A549 (cell line): ENCODE measurements around the gene GGN. TPM values are rescaled to one million over a fixed set of nuclear protein-coding genes. Genes with fewer than 3 reads are reported as not detected.

Experiments used
- ATAC-seq, 2 experiments: fragments of 200-7000 bp in 1 of 2; fragments of >200 bp in 1 of 2; cut with Nextera tagmentation in 1 of 2; cut with Tn5 transposase in 1 of 2; 3 replicates each; pipeline versions ENCODE4 v1.8.0 to v1.9.1; 2018 to 2020; ENCODE audit warnings: mild to moderate bottlenecking in 1 of 2, moderate library complexity in 1 of 2
- CTCF ChIA-PET: fragments of 300-600 bp; sonication (Branson Sonifier 250); formaldehyde crosslinking; extraction: SDS; loops from one replicate; lab custom pipeline; 2021; ENCODE audit warnings: antibody characterized with exemption, inconsistent platforms; lab: Yijun Ruan, JAX
- POLR2A ChIA-PET: fragments of 350-600 bp; formaldehyde crosslinking; extraction: SDS; loops from one replicate; lab custom pipeline; 2021; ENCODE audit warnings: antibody characterized with exemption, inconsistent platforms; lab: Yijun Ruan, JAX
- DNase-seq, 2 experiments: peaks; one replicate each; pipeline versions ENCODE4 v3.0.0 to v3.0.0-alpha.2; 2011 to 2016; ENCODE audit warnings: low read depth in 1 of 2, low spot score in 1 of 2
- FAIRE-seq: peaks from 2 replicates; lab custom pipeline; 2011; peaks lifted over from hg19 to GRCh38; lab: Jason Lieb, UNC
- H3K27ac ChIP-seq, 2 experiments: fragments of >200 bp; sonication (Bioruptor Twin); formaldehyde crosslinking; 3 replicates each; pipeline ENCODE4 v1.5.1; 2016 to 2017
- H3K4me1 ChIP-seq: fragments of >200 bp; sonication (Bioruptor Twin); formaldehyde crosslinking; 3 replicates; pipeline ENCODE4 v1.6.1; 2016
- H3K4me2 ChIP-seq: fragments of >200 bp; sonication (Bioruptor Twin); formaldehyde crosslinking; 3 replicates; pipeline ENCODE4 v1.6.1; 2016
- H3K4me3 ChIP-seq: fragments of >200 bp; sonication (Bioruptor Twin); formaldehyde crosslinking; 3 replicates; pipeline ENCODE4 v1.5.1; 2016
- H3K9me3 ChIP-seq: fragments of >200 bp; sonication (Bioruptor Twin); formaldehyde crosslinking; 3 replicates; pipeline ENCODE4 v1.6.1; 2016
- EHF ChIP-seq: fragments of 250-450 bp; sonication (Bioruptor Pico); IDR thresholded peaks from 2 replicates; pipeline ENCODE4 v1.5.0; 2020; ENCODE audit warnings: mild to moderate bottlenecking
- EP300 ChIP-seq, 2 experiments: fragments of >200 bp; sonication (Bioruptor Twin); formaldehyde crosslinking; IDR thresholded peaks; 2 replicates in 1 of 2; 3 replicates in 1 of 2; pipeline ENCODE4 v1.6.1; 2016 to 2017
- FOSB ChIP-seq: fragments of 250-450 bp; sonication (Bioruptor Pico); IDR thresholded peaks from 2 replicates; pipeline ENCODE4 v1.5.0; 2020; ENCODE audit warnings: mild to moderate bottlenecking, moderate library complexity
- FOXS1 ChIP-seq: fragments of 250-450 bp; sonication (Bioruptor Pico); IDR thresholded peaks from 2 replicates; pipeline ENCODE4 v1.5.0; 2020; ENCODE audit warnings: mild to moderate bottlenecking, moderate library complexity
- HOXA7 ChIP-seq: fragments of 250-450 bp; sonication (Bioruptor Pico); IDR thresholded peaks from 2 replicates; pipeline ENCODE4 v1.5.0; 2020; ENCODE audit warnings: mild to moderate bottlenecking, moderate library complexity
- JUN ChIP-seq, 2 experiments: fragments of >200 bp; sonication (Bioruptor Twin); formaldehyde crosslinking; IDR thresholded peaks; 2 replicates in 1 of 2; 3 replicates in 1 of 2; pipeline ENCODE4 v1.6.1; 2016 to 2017
- KDM5A ChIP-seq: fragments of 200-600 bp; sonication (generic); IDR thresholded peaks from 2 replicates; pipeline ENCODE4 v1.6.1; 2016; ENCODE audit warnings: antibody characterized with exemption, mild to moderate bottlenecking
- MAFK ChIP-seq: fragments of 450-650 bp; IDR thresholded peaks from 2 replicates; pipeline ENCODE4 v1.6.1; 2014; ENCODE audit not compliant: partially characterized antibody
- MAZ ChIP-seq: fragments of 150-350 bp; IDR thresholded peaks from 2 replicates; pipeline ENCODE4 v1.6.1; 2014; ENCODE audit warnings: antibody characterized with exemption, low read depth, low read length, borderline replicate concordance
- NFE2L2 ChIP-seq: fragments of 150-350 bp; conservative IDR thresholded peaks from 2 replicates; pipeline ENCODE4 v1.6.1; 2014; ENCODE audit warnings: low read length
- POLR2AphosphoS2 ChIP-seq: conservative IDR thresholded peaks from 2 replicates; pipeline ENCODE4 v1.6.1; 2012; ENCODE audit warnings: low read length, improper control_type of control experiment, inconsistent platforms
- RAD21 ChIP-seq, 2 experiments: fragments of >200 bp in 1 of 2; sonication (Bioruptor Twin) in 1 of 2; formaldehyde crosslinking in 1 of 2; IDR thresholded peaks in 1 of 2; conservative IDR thresholded peaks in 1 of 2; 2 replicates in 1 of 2; 3 replicates in 1 of 2; pipeline ENCODE4 v1.6.1; 2012 to 2018; ENCODE audit warnings: inconsistent platforms in 1 of 2
- RCOR1 ChIP-seq: fragments of 150-350 bp; IDR thresholded peaks from 2 replicates; pipeline ENCODE4 v1.6.1; 2014; ENCODE audit warnings: antibody characterized with exemption, low read length, low read depth
- SMC3 ChIP-seq: fragments of >200 bp; sonication (Bioruptor Twin); formaldehyde crosslinking; IDR thresholded peaks from 3 replicates; pipeline ENCODE4 v1.6.1; 2018; ENCODE audit warnings: inconsistent platforms
- ZNF302 ChIP-seq: fragments of 250-450 bp; sonication (Bioruptor Pico); IDR thresholded peaks from 2 replicates; pipeline ENCODE4 v1.9.0; 2021; ENCODE audit warnings: inconsistent platforms, mild to moderate bottlenecking, moderate library complexity
- whole genome bisulfite sequencing: methylation state at CpG from one replicate; pipeline ENCODE4 v1.1.6; 2017; ENCODE audit errors: missing lambda C conversion rate; 5-methylcytosine and 5-hydroxymethylcytosine counted together
- polyA plus RNA-seq, 4 experiments: library from polyadenylated mRNA; depleted of rRNA in 3 of 4; stranded (reverse); fragments of >200 nt; fragmentation: RNase III in 1 of 4; extraction: RNeasy Plus Mini Kit Qiagen cat#74134 plus additional on column Dnase treatment in 1 of 4; gene quantifications; 2 replicates in 3 of 4; 3 replicates in 1 of 4; pipeline ENCODE4 v1.2.3, GENCODE V29; 2011 to 2017
- TF ChIP-seq, protein P1 (sequence below): fragments of 150-350 bp; IDR thresholded peaks from 2 replicates; pipeline ENCODE4 v1.6.1; 2014; ENCODE audit warnings: low read depth, mild to moderate bottlenecking, low read length
- TF ChIP-seq, protein P2 (sequence below): fragments of 450-650 bp; IDR thresholded peaks from 2 replicates; pipeline ENCODE4 v1.6.1; 2014; ENCODE audit warnings: antibody characterized with exemption
- TF ChIP-seq, protein P3 (sequence below): fragments of >200 bp; sonication (Bioruptor Twin); formaldehyde crosslinking; IDR thresholded peaks from 3 replicates; pipeline ENCODE4 v1.5.1; 2016

The GGN gene
- polyA plus RNA-seq, 2 of the 4 experiments (the other 2 are of a cell fraction), result 0.46 TPM; not detected in 1

DNA sequence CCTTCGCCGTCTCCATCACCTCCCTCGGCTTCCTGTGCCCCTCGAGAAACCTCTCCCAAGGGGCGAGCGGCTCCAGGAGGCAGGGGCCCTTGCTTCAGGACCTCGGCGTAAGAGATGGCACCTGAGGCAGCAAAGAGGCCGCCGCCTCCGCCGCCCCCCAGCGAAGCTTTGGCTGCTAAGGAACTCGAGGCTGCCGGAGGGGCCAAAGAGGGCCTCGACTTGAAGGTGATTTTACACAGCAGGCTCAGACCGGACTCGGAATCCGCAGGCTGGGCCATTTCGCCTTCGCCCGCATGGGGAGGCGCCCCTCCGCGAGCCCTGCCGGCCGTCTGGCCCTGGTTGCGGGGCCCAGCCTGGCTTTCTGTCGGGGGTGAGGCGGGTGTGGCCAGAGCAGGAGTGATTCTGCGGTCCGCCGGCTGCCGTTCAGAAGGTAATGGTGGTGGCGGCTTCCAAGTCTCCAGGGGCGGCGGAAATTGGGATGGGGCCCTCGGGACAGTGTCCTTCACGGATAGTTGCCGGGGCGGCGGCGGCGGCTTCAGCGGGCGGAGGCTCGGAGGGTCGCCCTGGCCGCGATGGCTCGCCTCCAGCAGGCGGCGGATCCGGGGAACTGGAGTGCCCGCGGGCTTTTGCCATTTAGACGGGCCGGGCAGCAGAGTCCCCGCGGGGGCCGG lies 1.4 kb downstream of the GGN start (continued):
- TF ChIP-seq, protein P1, sequence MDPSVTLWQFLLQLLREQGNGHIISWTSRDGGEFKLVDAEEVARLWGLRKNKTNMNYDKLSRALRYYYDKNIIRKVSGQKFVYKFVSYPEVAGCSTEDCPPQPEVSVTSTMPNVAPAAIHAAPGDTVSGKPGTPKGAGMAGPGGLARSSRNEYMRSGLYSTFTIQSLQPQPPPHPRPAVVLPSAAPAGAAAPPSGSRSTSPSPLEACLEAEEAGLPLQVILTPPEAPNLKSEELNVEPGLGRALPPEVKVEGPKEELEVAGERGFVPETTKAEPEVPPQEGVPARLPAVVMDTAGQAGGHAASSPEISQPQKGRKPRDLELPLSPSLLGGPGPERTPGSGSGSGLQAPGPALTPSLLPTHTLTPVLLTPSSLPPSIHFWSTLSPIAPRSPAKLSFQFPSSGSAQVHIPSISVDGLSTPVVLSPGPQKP, result no peak
- TF ChIP-seq KDM5A (no peak), RCOR1 (no peak), SMC3 (no peak)

DNA sequence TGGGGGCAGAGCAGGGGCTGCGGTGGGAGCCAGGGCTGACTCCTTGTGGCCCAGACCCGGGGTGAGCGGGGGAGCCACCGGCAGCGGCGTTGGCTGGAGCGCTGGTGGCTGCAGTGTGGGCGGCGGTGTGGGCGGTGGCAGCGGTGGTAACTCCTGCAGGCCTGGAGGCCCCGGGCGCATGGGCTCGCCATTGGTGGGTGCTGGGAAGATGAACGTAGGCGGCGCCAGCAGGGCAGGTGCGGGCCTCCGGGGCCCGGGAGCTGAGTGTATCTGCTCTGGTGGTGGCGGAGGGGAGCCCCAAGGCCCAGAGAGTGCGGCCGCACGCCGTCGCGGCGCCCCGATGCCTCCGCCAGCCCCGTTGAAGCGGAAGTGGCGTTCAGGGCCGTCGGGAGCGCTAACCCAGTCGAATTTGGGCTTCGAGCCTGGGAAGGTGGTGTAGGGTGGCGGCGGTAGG lies 2.0 kb downstream of the GGN start:
- H3K4me1 ChIP-seq, result peaks cover 22% of the 10 kb centered on the region
- ATAC-seq (no peak), DNase-seq (no peak), FAIRE-seq (no peak)
- ChIA-PET CTCF (interaction anchor here (0.7 to 12.4 kb wide), 18 partner anchors 11 to 487 kb away, joined by 3 to 254 read pairs (median 10); partner anchors contain the start of genes CATSPERG, FAM98C and PSMD8), POLR2A (interaction anchor here (2.5 kb wide), 1 partner anchor 11 kb away, joined by 28 read pairs; the partner anchor contains the start of gene PSMD8)
- 95% methylated on average over 40 of the region's 40 CpGs for WGBS
- H3K27ac ChIP-seq, result no peak overlapping the region
- no peak overlapping the region for H3K4me3 ChIP-seq
- H3K4me2 ChIP-seq, result no peak overlapping the region
- TF ChIP-seq HOXA7 (CRISPR knock-in tag) (0 out of 2 replicates have a peak, but pooled peaks have one; percentile 27), EHF (CRISPR knock-in tag) (no peak)
- no peaks in the 10 kb centered on the region for H3K9me3 ChIP-seq

DNA sequence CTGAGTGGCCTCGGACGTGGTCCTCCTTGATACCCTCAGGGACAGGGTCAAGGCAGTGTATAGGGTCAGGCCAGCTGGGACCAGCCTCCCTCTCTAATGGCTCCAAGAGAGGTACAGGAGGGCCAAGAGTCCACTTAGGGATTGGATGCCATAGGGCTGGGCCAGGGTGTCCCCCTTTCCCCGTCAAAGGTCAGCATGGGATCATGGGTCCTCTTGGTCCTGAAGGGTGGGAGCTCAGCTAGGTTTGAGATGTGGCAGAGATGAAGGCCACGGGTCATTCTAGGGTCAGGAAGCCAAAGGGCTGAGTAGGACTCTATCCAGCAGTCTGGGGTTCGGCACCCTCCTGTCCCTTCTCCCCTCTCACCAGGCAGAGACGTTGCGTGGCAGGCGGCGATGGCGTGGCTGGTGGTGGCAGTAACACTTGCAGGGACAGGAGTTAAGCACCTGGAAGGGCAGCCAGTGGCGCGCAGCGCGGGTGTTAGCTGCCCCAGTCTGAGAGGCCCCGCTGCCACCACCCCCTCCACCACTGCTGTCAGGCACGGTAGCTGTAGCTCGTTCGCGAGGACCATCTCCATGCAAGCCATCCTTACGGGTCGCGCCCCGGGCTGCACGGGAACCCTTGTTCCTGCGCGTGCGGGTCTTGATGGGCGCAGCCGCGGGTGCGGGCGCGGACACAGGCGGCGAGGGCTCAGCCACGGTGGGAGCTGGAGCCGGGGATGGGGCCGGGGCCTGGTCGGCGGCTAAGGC lies 2.6 kb downstream of the GGN start:
- H3K4me2 ChIP-seq, result no peak overlapping the region
- DNase-seq (no peak), FAIRE-seq (no peak), ATAC-seq (peak; percentile 0 to 1; a peak in 2 of 6 replicates)
- WGBS, result 94% methylated on average over 40 of the region's 40 CpGs
- H3K4me1 ChIP-seq, result peaks cover 21% of the 10 kb centered on the region
- H3K9me3 ChIP-seq, result no peaks in the 10 kb centered on the region
- ChIA-PET CTCF (interaction anchor here (0.7 to 12.4 kb wide), 27 partner anchors 10 to 496 kb away, joined by 3 to 254 read pairs (median 6); partner anchors contain the start of genes C19orf33, CATSPERG, FAM98C and PPP1R14A), POLR2A (interaction anchor here (1.2 to 2.5 kb wide), 3 partner anchors 9 to 80 kb away, joined by 6 to 28 read pairs (median 7); partner anchors contain the start of genes C19orf33 and PSMD8)
- H3K4me3 ChIP-seq, result no peak overlapping the region
- no peak overlapping the region for H3K27ac ChIP-seq
- no peak for TF ChIP-seq MAFK
- no peak for TF ChIP-seq FOXS1
- TF ChIP-seq, protein P2, sequence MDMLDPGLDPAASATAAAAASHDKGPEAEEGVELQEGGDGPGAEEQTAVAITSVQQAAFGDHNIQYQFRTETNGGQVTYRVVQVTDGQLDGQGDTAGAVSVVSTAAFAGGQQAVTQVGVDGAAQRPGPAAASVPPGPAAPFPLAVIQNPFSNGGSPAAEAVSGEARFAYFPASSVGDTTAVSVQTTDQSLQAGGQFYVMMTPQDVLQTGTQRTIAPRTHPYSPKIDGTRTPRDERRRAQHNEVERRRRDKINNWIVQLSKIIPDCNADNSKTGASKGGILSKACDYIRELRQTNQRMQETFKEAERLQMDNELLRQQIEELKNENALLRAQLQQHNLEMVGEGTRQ, result peak; percentile 6; the same call in 1 of the 2 replicates
- no peak for TF ChIP-seq MAZ
- TF ChIP-seq HOXA7 (CRISPR knock-in tag), result peak; percentile 49; the same call in 1 of the 2 replicates

DNA sequence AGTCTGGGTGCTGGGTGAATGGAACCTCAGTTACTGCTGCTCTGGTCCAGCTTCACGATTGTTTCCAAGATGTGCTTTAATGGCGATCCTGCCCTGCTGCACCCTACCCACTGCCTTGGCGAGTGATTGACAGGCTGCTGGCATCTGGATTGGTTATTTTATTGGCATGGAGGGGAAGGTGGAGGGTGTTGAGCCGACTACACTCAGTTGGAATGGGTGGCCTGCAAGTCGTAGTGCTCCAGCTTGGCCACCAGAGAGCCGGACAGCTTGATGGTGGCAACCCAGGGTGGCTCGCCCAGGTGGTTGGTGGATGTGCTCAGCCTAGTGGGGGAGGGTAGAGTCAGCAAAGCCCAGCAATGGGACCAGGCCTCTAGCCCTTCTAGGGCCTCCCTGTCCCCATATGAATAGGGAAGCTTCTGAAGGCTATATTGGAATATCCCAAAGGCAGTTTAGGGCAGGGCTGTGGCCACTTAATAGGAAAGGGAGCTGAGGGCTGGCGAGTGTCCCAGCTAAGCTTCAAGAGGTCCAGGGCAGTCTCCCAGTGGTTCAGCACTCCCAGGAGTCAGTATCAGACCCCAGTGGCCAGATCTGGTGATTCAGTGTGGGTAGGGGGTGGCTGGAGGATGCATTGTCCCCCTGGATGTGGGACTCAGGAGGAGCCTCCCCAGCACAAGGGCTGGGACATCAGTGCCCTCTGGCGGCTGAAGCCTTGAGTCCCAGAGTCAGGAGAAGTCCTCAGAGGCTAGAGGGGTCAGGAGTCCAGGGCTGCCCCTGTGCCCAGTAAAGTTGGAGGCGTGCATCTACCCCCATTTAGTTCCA lies 3.4 kb downstream of the GGN start:
- ATAC-seq (peak; percentile 33 to 60), DNase-seq (peak; percentile 75 to 93), FAIRE-seq (peak; percentile 77)
- CTCF ChIA-PET, result interaction anchor here (0.8 to 12.4 kb wide), 31 partner anchors 8 to 495 kb away, joined by 3 to 254 read pairs (median 5); partner anchors contain the start of genes C19orf33, CATSPERG, FAM98C and PPP1R14A
- Histone ChIP-seq H3K9me3 (no peaks in the 10 kb centered on the region), H3K4me3 (no peak overlapping the region), H3K4me2 (no peak overlapping the region), H3K27ac (no peak overlapping the region), H3K4me1 (peaks cover 13% of the 10 kb centered on the region)
- 63% methylated on average over 10 of the region's 10 CpGs for WGBS
- TF ChIP-seq SMC3 (peak; percentile 74), RAD21 (conservative IDR thresholded peaks at IDR 0.05 in 1 of 2, IDR thresholded peaks at IDR 0.05 in 1 of 2) (peak; percentile 77 to 87), FOSB (CRISPR knock-in tag) (peak; percentile 43; the same call in 1 of the 2 replicates), HOXA7 (CRISPR knock-in tag) (peak; percentile 76; the same call in 1 of the 2 replicates), EP300 (IDR thresholded peaks at IDR 0.05) (no peak), POLR2AphosphoS2 (0 out of 2 replicates have a peak, but pooled peaks have one; percentile 59), JUN (IDR thresholded peaks at IDR 0.05) (peak in 1 of 2 experiments; percentile 10; a peak in 1 of 5 replicates), ZNF302 (CRISPR knock-in tag) (no peak), NFE2L2 (no peak)
- TF ChIP-seq, protein P3, sequence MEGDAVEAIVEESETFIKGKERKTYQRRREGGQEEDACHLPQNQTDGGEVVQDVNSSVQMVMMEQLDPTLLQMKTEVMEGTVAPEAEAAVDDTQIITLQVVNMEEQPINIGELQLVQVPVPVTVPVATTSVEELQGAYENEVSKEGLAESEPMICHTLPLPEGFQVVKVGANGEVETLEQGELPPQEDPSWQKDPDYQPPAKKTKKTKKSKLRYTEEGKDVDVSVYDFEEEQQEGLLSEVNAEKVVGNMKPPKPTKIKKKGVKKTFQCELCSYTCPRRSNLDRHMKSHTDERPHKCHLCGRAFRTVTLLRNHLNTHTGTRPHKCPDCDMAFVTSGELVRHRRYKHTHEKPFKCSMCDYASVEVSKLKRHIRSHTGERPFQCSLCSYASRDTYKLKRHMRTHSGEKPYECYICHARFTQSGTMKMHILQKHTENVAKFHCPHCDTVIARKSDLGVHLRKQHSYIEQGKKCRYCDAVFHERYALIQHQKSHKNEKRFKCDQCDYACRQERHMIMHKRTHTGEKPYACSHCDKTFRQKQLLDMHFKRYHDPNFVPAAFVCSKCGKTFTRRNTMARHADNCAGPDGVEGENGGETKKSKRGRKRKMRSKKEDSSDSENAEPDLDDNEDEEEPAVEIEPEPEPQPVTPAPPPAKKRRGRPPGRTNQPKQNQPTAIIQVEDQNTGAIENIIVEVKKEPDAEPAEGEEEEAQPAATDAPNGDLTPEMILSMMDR, result peak; percentile 89
- TF ChIP-seq, all 56 proteins: peak for 7
- POLR2A ChIA-PET, result interaction anchor here (0.5 to 2.5 kb wide), 4 partner anchors 9 to 779 kb away, joined by 3 to 28 read pairs (median 6); partner anchors contain the start of genes C19orf33 and PSMD8
